ENCODE results near the gene FBXO39. TPM values are rescaled to one million over a fixed set of nuclear protein-coding genes. Genes with fewer than 3 reads are reported as not detected.

Gene FBXO39
- total and polyA plus RNA-seq, 9 of the 15 experiments (the other 6 are each of a cell fraction or from before 2014, with no cell fraction given): not detected

DNA sequence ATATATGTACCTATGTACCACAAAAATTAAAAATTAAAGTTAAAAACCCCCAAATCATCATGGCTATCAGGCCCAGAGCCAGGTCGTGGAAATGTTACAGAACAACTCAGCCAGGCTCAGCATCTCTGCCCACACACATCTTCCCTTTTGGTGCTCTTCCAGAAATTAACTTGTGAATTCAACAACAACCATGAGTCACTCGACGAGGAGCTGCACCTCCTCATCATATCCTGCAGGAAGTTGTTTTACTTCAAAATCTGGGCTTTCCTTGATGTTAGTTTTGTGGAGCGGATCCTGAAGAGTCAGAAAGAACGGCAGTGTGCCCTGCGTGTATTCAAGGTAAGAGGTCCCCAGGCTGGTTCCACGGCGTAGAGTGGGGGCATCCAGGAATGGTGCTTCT is 10.6 kb downstream of the FBXO39 start:
- no peaks in the 10 kb centered on the region for H3K79me2 ChIP-seq (ENCODE audit: control insufficient read depth, insufficient read depth, low read length)
- no peak overlapping the region for H3K9ac ChIP-seq (ENCODE audit: insufficient read depth in 1 of 2, low read depth in 2 of 2, low read length in 2 of 2)
- peaks cover 0 to 3% of the 10 kb centered on the region in 2 experiments; a peak in 2 of 5 replicates for H3K27me3 ChIP-seq (ENCODE audit: control insufficient read depth in 2 of 2, insufficient read depth in 2 of 2, low read length in 2 of 2)
- BruUV-seq (replicated peaks): no TSS peak
- CTCF ChIA-PET (ENCODE audit: low intra/inter-chr PET ratio): no interaction called here
- H3K36me3 ChIP-seq (ENCODE audit: control insufficient read depth, insufficient read depth, low read length): no peaks in the 10 kb centered on the region
- no peak overlapping the region for H2AFZ ChIP-seq (ENCODE audit: low read depth, low read length)
- H4K20me1 ChIP-seq (replicated peaks; ENCODE audit: control insufficient read depth, insufficient read depth, low read length): no peaks in the 10 kb centered on the region
- H3K9me1 ChIP-seq (ENCODE audit: control insufficient read depth, insufficient read depth, low read length): no peaks in the 10 kb centered on the region
- intact Hi-C loops (cut with micrococcal nuclease): no loop called here
- no peaks in the 10 kb centered on the region for H3K9me3 ChIP-seq (replicated peaks; ENCODE audit: control insufficient read depth, insufficient read depth, low read depth, low read length)
- no peak for ATAC-seq
- in situ Hi-C loops (cut with MboI): no loop called here
- DNase-seq (ENCODE audit: extremely low read depth in 1 of 4, low spot score in 3 of 4): no peak
- no peak overlapping the region for H3K27ac ChIP-seq (ENCODE audit: extremely low read depth, low read depth, low read length)
- TF ChIP-seq ZNF263 (CRISPR knock-in tag; IDR thresholded peaks at IDR 0.05; ENCODE audit: borderline replicate concordance) (no peak), PTBP1 (IDR thresholded peaks at IDR 0.05; ENCODE audit: low read depth, low read length) (no peak), ZBTB1 (CRISPR knock-in tag; IDR thresholded peaks at IDR 0.05; ENCODE audit: borderline replicate concordance, low read depth) (no peak), TFAM (CRISPR knock-in tag; conservative IDR thresholded peaks at IDR 0.05) (no peak), ZNF79 (CRISPR knock-in tag; IDR thresholded peaks at IDR 0.05; ENCODE audit: low read depth) (no peak), CREM (IDR thresholded peaks at IDR 0.05; ENCODE audit: low read depth) (no peak), DMBX1 (CRISPR knock-in tag; IDR thresholded peaks at IDR 0.05; ENCODE audit: borderline replicate concordance) (no peak)
- TF ChIP-seq, protein P1, sequence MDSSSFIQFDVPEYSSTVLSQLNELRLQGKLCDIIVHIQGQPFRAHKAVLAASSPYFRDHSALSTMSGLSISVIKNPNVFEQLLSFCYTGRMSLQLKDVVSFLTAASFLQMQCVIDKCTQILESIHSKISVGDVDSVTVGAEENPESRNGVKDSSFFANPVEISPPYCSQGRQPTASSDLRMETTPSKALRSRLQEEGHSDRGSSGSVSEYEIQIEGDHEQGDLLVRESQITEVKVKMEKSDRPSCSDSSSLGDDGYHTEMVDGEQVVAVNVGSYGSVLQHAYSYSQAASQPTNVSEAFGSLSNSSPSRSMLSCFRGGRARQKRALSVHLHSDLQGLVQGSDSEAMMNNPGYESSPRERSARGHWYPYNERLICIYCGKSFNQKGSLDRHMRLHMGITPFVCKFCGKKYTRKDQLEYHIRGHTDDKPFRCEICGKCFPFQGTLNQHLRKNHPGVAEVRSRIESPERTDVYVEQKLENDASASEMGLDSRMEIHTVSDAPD (CRISPR knock-in tag; IDR thresholded peaks at IDR 0.05): no peak
- FAIRE-seq: no peak
- H3K4me1 ChIP-seq (replicated peaks in 1 of 2; ENCODE audit: control insufficient read depth in 2 of 2, insufficient read depth in 2 of 2, low read length in 2 of 2): no peaks in the 10 kb centered on the region; a peak in 1 of 5 replicates
- no peak overlapping the region for H3K4me3 ChIP-seq
- no peak overlapping the region for H3K4me2 ChIP-seq (ENCODE audit: insufficient read depth, low read length)
- POLR2A ChIA-PET: no interaction called here
- WGBS (ENCODE audit: insufficient coverage, low coverage, missing lambda C conversion rate): 2% methylated on average over 8 of the region's 8 CpGs
